HCT116 (cell line): ENCODE data around the gene LMTK3. TPM values are rescaled to one million over a fixed set of nuclear protein-coding genes. Genes with fewer than 3 reads are reported as not detected.
"Not testable (repeated sequence)": the region's sequence is repeated elsewhere in the genome, so short reads cannot be mapped to it uniquely, and the experiment has no call there.

Source experiments
- ATAC-seq: fragments of 200-7000 bp; cut with Tn5 transposase; 2 replicates; pipeline ENCODE4 v1.9.1; 2020; ENCODE audit warnings: mild to moderate bottlenecking, moderate library complexity
- BruUV-seq: library from RNA; stranded (reverse); fragments of 400-500 nt; replicated peaks from 2 replicates; lab custom pipeline; 2021; lab: Mats Ljungman, UMichigan
- CTCF ChIA-PET: fragments of 300-600 bp; sonication (Branson Sonifier 250); formaldehyde crosslinking; loops from one replicate; lab custom pipeline; 2021; ENCODE audit warnings: antibody characterized with exemption; lab: Charles Lee
- POLR2A ChIA-PET: fragments of 300-600, 350-600 bp; sonication (Branson Sonifier 250); formaldehyde crosslinking; loops from one replicate; lab custom pipeline; 2021; ENCODE audit warnings: antibody characterized with exemption; lab: Charles Lee
- RAD21 ChIA-PET, 2 experiments: fragments of 300-600 bp; sonication (Branson Sonifier 250); formaldehyde crosslinking; loops; one replicate each; lab custom pipeline; 2023; ENCODE audit warnings: low total read pairs in 2 of 2; ENCODE audit not compliant: uncharacterized antibody in 2 of 2, unreplicated experiment in 2 of 2, low non-redundant PET in 1 of 2; lab: Charles Lee
- DNase-seq: peaks from one replicate; pipeline ENCODE4 v3.0.0-alpha.2; 2010; ENCODE audit warnings: low read depth, low spot score
- H2AFZ ChIP-seq: fragments of 200-600 bp; shearing (Covaris generic), sonication (generic); 2 replicates; pipeline ENCODE4 v1.6.1; 2017; ENCODE audit warnings: low read depth, mixed run types, mixed read lengths, antibody characterized with exemption, low read length; ENCODE audit not compliant: poor library complexity, severe bottlenecking
- H3K27ac ChIP-seq: 2 replicates; pipeline ENCODE4 v1.5.1; 2012; ENCODE audit warnings: low read depth, low read length
- H3K27me3 ChIP-seq: fragments of 200-600 bp; sonication (generic); 2 replicates; pipeline ENCODE4 v1.6.1; 2016; ENCODE audit warnings: mixed run types, low read length, mixed read lengths; ENCODE audit not compliant: insufficient read depth
- H3K36me3 ChIP-seq, 2 experiments: fragments of 200-500 bp in 1 of 2; fragments of 200-600 bp in 1 of 2; sonication (Bioruptor generic) in 1 of 2; sonication (generic) in 1 of 2; 2 replicates each; pipeline versions ENCODE4 v1.5.1 to v1.6.1; 2014 to 2016; ENCODE audit warnings: low read length in 2 of 2, inconsistent platforms in 1 of 2, mixed read lengths in 1 of 2, mixed run types in 1 of 2; ENCODE audit not compliant: insufficient read depth in 2 of 2, control insufficient read depth in 1 of 2
- H3K4me1 ChIP-seq, 2 experiments: fragments of 200-600 bp in 1 of 2; sonication (generic) in 1 of 2; 2 replicates each; pipeline versions ENCODE4 v1.5.1 to v1.6.1; 2012 to 2017; ENCODE audit warnings: low read length in 2 of 2, inconsistent platforms in 1 of 2, mild to moderate bottlenecking in 1 of 2, mixed read lengths in 1 of 2, mixed run types in 1 of 2, moderate library complexity in 1 of 2; ENCODE audit not compliant: insufficient read depth in 2 of 2, control insufficient read depth in 1 of 2
- H3K4me2 ChIP-seq: fragments of 200-600 bp; sonication (generic); 2 replicates; pipeline ENCODE4 v1.6.1; 2017; ENCODE audit warnings: mixed run types, low read length, mixed read lengths
- H3K4me3 ChIP-seq, 2 experiments: fragments of 200-600 bp in 1 of 2; sonication (generic) in 1 of 2; replicated peaks in 1 of 2; 2 replicates each; pipeline ENCODE4 v1.5.1; 2011 to 2016; ENCODE audit warnings: low read length in 2 of 2, control low read depth in 1 of 2, low read depth in 1 of 2, mild to moderate bottlenecking in 1 of 2, mixed read lengths in 1 of 2, mixed run types in 1 of 2
- H3K79me2 ChIP-seq: fragments of 200-600 bp; sonication (generic); 2 replicates; pipeline ENCODE4 v1.6.1; 2017; ENCODE audit warnings: mild to moderate bottlenecking, mixed run types, low read length, moderate library complexity, mixed read lengths; ENCODE audit not compliant: insufficient read depth
- H3K9ac ChIP-seq: fragments of 200-600 bp; sonication (generic); 2 replicates; pipeline ENCODE4 v1.6.1; 2016; ENCODE audit warnings: low read length, mixed read lengths
- H3K9me2 ChIP-seq: fragments of 200-600 bp; sonication (generic), shearing (Covaris generic); 2 replicates; pipeline ENCODE4 v1.6.1; 2017; ENCODE audit warnings: mixed run types, mild to moderate bottlenecking, moderate library complexity; ENCODE audit not compliant: insufficient read depth
- H3K9me3 ChIP-seq, 2 experiments: fragments of 200-500 bp in 1 of 2; fragments of 200-600 bp in 1 of 2; sonication (Bioruptor generic) in 1 of 2; sonication (generic) in 1 of 2; 2 replicates each; pipeline ENCODE4 v1.6.1; 2014 to 2017; ENCODE audit warnings: low read length in 2 of 2, mixed read lengths in 2 of 2, inconsistent platforms in 1 of 2, low read depth in 1 of 2, mild to moderate bottlenecking in 1 of 2, mixed run types in 1 of 2, moderate library complexity in 1 of 2; ENCODE audit not compliant: control insufficient read depth in 1 of 2, insufficient read depth in 1 of 2
- H4K20me1 ChIP-seq: fragments of 200-600 bp; sonication (generic), shearing (Covaris generic); 2 replicates; pipeline ENCODE4 v1.6.1; 2017; ENCODE audit warnings: mixed run types, mild to moderate bottlenecking, moderate library complexity; ENCODE audit not compliant: insufficient read depth
- CEBPB ChIP-seq: IDR thresholded peaks from 2 replicates; pipeline ENCODE4 v1.6.1; 2012; ENCODE audit warnings: low read depth
- CTCF ChIP-seq, 3 experiments: fragments of 200-600 bp in 1 of 3; sonication (generic) in 1 of 3; IDR thresholded peaks in 2 of 3; conservative IDR thresholded peaks in 1 of 3; 2 replicates each; pipeline ENCODE4 v1.5.1; 2012 to 2017; ENCODE audit warnings: low read depth in 2 of 3, low read length in 2 of 3, antibody characterized with exemption in 1 of 3, borderline replicate concordance in 1 of 3, control low read depth in 1 of 3, mild to moderate bottlenecking in 1 of 3, mixed read lengths in 1 of 3, mixed run types in 1 of 3, moderate library complexity in 1 of 3; ENCODE audit not compliant: insufficient read depth in 1 of 3
- EGR1 ChIP-seq: IDR thresholded peaks from 2 replicates; pipeline ENCODE4 v1.6.1; 2012; ENCODE audit warnings: low read depth
- EZH2phosphoT487 ChIP-seq: fragments of 200-600 bp; IDR thresholded peaks from 2 replicates; pipeline ENCODE4 v1.6.1; 2018; ENCODE audit warnings: antibody characterized with exemption, borderline replicate concordance
- FOSL1 ChIP-seq: IDR thresholded peaks from 2 replicates; pipeline ENCODE4 v1.6.1; 2012; ENCODE audit warnings: low read depth
- JUND ChIP-seq: IDR thresholded peaks from 2 replicates; pipeline ENCODE4 v1.6.1; 2012
- RAD21 ChIP-seq: IDR thresholded peaks from 2 replicates; pipeline ENCODE4 v1.6.1; 2012; ENCODE audit warnings: low read depth, mild to moderate bottlenecking
- SRF ChIP-seq: IDR thresholded peaks from 2 replicates; pipeline ENCODE4 v1.6.1; 2012; ENCODE audit warnings: low read depth
- TCF7L2 ChIP-seq: IDR thresholded peaks from 2 replicates; pipeline ENCODE4 v1.7.0; 2011; ENCODE audit warnings: borderline replicate concordance, inconsistent platforms; ENCODE audit not compliant: insufficient read depth, insufficient read length; ENCODE audit errors: extremely low read depth
- intact Hi-C: fragments of 100-400 bp; cut with micrococcal nuclease; formaldehyde crosslinking; loops from 2 replicates; pipeline ENCODE4 v1.10.0; 2022
- total RNA-seq: library from RNA; stranded (reverse); gene quantifications from one replicate; pipeline ENCODE4 v1.2.1, GENCODE V29; 2021; ENCODE audit not compliant: unreplicated experiment

Gene LMTK3
- total RNA-seq, 1 experiment from 2014 or later, result 19.9 TPM

DNA sequence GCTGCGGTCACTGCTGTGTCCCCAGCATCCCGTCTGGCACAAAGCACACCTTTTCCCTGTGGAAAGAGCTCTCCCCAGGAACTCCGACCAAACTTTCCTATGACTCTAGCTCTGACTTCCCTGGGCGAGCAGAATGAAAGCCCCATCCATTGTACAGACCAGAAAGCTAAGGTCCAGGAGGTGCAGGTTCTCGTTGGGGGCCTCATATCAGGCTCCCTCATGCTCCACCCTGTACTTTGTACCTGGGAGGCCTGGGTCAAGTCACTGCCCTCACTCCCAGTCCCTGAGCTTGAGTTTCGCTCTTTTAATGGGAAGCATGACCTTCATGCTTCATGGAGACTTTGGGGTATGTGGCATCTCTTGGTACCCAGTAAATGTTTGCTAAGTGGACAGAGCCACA is 24.1 kb downstream of the LMTK3 start (continued):
- no peak for TF ChIP-seq FOSL1
- no peak for TF ChIP-seq CTCF (IDR thresholded peaks at IDR 0.05 in 2 of 3, conservative IDR thresholded peaks at IDR 0.05 in 1 of 3; ENCODE audit: borderline replicate concordance in 1 of 3, insufficient read depth in 1 of 3, low read depth in 2 of 3, low read length in 2 of 3)
- no peak for TF ChIP-seq EGR1
- no peak for TF ChIP-seq RAD21
- no peak for TF ChIP-seq SRF
- TF ChIP-seq TCF7L2, result no peak
- no peak for TF ChIP-seq EZH2phosphoT487
- TF ChIP-seq JUND, result no peak
- TF ChIP-seq CEBPB, result no peak

DNA sequence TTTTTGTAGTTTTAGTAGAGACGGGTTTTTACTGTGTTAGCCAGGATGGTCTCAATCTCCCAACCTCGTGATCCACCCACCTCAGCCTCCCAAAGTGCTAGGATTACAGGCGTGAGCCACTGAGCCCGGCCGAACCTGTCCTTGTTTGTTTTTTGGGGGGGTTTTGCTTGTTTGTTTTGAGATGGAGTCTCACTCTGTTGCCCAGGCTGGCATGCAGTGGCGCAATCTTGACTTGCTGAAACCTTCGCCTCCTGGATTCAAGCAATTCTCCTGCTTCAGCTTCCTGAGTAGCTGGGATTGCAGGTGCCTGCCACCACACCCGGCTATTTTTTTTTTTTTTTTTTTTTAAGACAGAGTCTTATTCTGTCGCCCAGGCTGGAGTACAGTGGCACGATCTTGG is 24.9 kb downstream of the LMTK3 start:
- BruUV-seq, ATAC-seq, intact Hi-C loops, H3K9me2 ChIP-seq, H2AFZ ChIP-seq, H3K27me3 ChIP-seq, H4K20me1 ChIP-seq, H3K9me3 ChIP-seq, H3K36me3 ChIP-seq, DNase-seq: not testable (repeated sequence)
- Histone ChIP-seq H3K79me2 (peaks cover 30% of the 10 kb centered on the region), H3K4me2 (peak overlapping the region; percentile 100), H3K4me3 (peak overlapping the region in 1 of 2 experiments; percentile 48; a peak in 2 of 4 replicates), H3K27ac (peak overlapping the region; percentile 97), H3K4me1 (peaks cover 47 to 81% of the 10 kb centered on the region in 2 experiments), H3K9ac (peak overlapping the region; percentile 97)
- POLR2A ChIA-PET, result interaction anchor here (1.3 kb wide), 1 partner anchor 102 kb away, joined by 3 read pairs; no protein-coding TSS in a partner anchor
- CTCF ChIA-PET, result interaction anchor here (0.7 to 1.2 kb wide), 3 partner anchors 153 to 209 kb away, joined by 3 read pairs; partner anchors contain the start of gene FUT2
- RAD21 ChIA-PET, result interaction anchor here in 1 of 2 experiments (1.3 kb wide), 1 partner anchor 16 kb away, joined by 5 read pairs; no protein-coding TSS in a partner anchor
